ENCODE measurements around the gene SOX11. TPM values are rescaled to one million over a fixed set of nuclear protein-coding genes. Genes with fewer than 3 reads are reported as not detected.

Gene SOX11
- total RNA-seq, 1 donor = under 0.01 TPM

DNA sequence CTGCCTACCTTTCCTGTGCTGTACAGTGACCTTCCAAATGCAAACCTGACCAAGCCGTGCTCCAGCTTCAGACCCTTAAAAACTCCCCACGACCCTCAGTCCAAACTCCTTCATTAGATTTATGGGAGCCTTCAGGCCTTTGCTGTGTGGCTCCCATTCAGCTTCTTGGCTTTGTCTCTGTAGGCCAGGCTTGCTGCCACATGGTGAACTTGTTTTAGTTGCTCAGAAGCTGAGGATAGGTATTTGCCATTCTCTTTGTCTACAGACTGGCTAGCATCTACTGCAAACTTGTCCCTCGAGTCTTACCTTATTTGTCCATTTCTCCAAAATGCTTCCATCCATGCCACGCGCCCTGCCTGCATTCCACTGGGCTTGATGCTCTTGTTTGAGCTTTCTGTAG is 49.1 kb downstream of the SOX11 start:
- TF ChIP-seq, protein P1, sequence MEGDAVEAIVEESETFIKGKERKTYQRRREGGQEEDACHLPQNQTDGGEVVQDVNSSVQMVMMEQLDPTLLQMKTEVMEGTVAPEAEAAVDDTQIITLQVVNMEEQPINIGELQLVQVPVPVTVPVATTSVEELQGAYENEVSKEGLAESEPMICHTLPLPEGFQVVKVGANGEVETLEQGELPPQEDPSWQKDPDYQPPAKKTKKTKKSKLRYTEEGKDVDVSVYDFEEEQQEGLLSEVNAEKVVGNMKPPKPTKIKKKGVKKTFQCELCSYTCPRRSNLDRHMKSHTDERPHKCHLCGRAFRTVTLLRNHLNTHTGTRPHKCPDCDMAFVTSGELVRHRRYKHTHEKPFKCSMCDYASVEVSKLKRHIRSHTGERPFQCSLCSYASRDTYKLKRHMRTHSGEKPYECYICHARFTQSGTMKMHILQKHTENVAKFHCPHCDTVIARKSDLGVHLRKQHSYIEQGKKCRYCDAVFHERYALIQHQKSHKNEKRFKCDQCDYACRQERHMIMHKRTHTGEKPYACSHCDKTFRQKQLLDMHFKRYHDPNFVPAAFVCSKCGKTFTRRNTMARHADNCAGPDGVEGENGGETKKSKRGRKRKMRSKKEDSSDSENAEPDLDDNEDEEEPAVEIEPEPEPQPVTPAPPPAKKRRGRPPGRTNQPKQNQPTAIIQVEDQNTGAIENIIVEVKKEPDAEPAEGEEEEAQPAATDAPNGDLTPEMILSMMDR (IDR thresholded peaks at IDR 0.05; ENCODE audit: insufficient read depth, low read depth, low read length) = no peak
- no peak overlapping the region for H3K4me3 ChIP-seq (ENCODE audit: low read depth, low read length)
- DNase-seq (ENCODE audit: low read depth) = no peak

DNA sequence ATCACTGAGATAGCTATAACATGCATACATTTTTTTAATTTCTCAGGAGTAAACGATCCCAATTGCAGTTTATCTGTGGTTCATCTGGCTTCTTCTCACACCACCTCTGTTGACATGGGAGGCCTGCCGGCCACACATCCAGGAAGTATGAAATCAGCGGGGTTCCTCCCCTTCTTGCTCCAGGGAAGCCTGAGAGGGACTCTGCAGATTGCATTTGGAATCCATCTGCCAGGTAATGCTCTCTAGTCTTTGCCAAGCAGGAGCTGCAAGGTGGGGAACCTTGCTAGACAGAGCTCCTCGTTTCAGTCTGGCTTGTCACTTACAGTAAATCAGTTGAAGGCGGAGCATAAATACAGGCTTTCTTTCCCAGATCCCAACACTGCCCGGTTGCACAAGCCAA is 49.9 kb downstream of the SOX11 start:
- TF ChIP-seq, protein P1 (IDR thresholded peaks at IDR 0.05; ENCODE audit: insufficient read depth, low read depth, low read length) = no peak
- no peak for DNase-seq (ENCODE audit: low read depth)
- no peak overlapping the region for H3K4me3 ChIP-seq (ENCODE audit: low read depth, low read length)

DNA sequence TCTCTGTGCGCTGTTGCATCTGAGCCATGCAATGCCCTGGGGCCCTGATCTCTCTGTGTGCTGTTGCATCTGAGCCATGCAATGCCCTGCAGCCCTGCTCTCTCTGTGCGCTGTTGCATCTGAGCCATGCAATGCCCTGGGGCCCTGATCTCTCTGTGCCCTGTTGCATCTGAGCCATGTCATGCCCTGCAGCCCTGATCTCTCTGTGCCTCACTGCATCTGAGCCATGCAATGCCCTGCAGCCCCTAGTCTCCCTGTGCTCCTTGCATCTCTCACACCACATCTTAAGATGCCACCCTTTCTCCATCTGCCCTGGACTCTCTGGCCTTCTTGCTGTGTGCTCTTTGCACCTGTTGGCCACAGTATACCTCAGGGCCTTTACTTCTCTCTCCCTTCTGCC is 56.2 kb downstream of the SOX11 start:
- no peak for DNase-seq (ENCODE audit: low read depth)
- TF ChIP-seq, protein P1 (IDR thresholded peaks at IDR 0.05; ENCODE audit: insufficient read depth, low read depth, low read length) = no peak
- no peak overlapping the region for H3K4me3 ChIP-seq (ENCODE audit: low read depth, low read length)

DNA sequence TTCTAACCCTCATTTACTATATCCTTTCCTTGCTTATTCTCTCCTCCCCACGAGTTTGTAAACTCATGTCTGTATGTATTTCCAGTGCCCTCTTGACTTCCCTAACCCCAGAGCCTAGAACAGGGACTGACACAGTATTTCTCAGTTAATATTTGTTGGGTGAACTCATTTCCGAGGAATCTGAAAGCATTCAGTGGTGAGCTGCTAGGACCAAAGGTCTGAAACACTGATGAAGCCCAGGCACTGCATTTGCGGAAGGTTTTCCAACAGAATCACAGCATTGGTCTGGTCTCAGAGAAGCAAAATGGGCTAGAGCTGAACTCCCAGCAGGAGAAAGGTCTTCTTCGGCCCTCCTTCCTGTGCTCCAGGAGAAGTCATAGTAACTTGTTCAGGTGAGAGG is 56.8 kb downstream of the SOX11 start:
- no peak overlapping the region for H3K4me3 ChIP-seq (ENCODE audit: low read depth, low read length)
- TF ChIP-seq, protein P1 (IDR thresholded peaks at IDR 0.05; ENCODE audit: insufficient read depth, low read depth, low read length) = no peak
- DNase-seq (ENCODE audit: low read depth) = no peak

DNA sequence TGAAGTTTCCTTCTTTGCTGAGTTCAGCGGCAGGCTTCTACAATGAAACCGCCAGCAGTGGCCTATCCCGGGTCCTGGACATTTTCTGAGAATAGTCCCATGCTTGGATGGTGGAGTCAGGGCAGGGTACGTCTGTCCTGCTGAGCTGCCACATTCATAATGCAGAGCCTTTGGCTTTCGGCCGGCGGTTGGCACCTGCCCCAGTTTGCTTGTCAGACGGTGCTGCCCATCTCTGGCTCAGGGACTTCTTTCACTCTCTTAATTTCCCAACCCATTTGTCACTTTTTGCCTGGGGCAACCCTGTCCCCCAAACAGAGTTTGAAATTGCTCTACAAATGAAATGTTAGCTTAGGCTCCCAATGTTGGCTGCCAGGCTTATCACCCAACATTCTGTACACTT is 57.2 kb downstream of the SOX11 start:
- H3K4me3 ChIP-seq (ENCODE audit: low read depth, low read length) = no peak overlapping the region
- DNase-seq (ENCODE audit: low read depth) = no peak
- TF ChIP-seq, protein P1 (IDR thresholded peaks at IDR 0.05; ENCODE audit: insufficient read depth, low read depth, low read length) = no peak
